DND-41 (cell line): ENCODE data around the gene NDOR1.
"Not testable (repeated sequence)": the region's sequence is repeated elsewhere in the genome, so short reads cannot be mapped to it uniquely, and the experiment has no call there.

Source experiments
- EZH2 ChIP-seq: IDR thresholded peaks from 3 replicates; pipeline ENCODE4 v1.6.1; 2012; ENCODE audit warnings: borderline replicate concordance, low read depth, mild to moderate bottlenecking, moderate library complexity, low read length, inconsistent platforms; ENCODE audit not compliant: severe bottlenecking
- TF ChIP-seq, protein P1 (sequence below): IDR thresholded peaks from 2 replicates; pipeline ENCODE4 v1.5.1; 2012; ENCODE audit warnings: borderline replicate concordance, low read length, moderate library complexity, mild to moderate bottlenecking; ENCODE audit not compliant: poor library complexity, severe bottlenecking; ENCODE audit errors: extremely low read depth

DNA sequence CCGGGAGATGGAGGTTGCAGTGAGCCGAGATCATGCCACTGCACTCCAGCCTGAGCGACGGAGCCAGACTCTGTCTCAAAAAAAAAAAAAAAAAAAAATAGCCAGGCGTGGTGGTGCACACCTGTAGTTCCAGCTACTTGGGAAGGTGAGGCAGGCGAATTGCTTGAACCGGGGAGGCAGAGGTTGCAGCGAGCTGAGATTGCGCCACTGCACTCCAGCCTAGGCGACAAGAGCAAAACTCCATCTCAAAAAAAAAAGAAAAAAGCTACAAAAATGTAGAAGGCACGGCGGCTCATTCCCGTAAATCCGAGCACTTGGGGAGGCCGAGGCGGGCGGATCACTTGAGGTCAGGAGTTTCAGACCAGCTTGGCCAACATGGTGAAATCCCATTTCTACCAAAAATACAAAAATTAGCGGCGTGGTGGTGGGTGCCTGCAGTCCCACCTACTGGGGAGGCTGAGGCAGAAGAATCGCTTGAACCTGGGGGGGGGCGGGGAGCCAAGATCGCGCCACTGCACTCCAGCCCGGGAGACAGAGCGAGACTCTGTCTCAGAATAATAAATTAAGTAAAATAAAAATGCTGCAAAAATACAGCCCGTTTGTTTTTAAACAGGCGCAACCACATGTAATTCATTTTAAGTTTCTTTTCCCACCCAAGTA, 34.2 kb downstream of the NDOR1 start:
- TF ChIP-seq, protein P1, sequence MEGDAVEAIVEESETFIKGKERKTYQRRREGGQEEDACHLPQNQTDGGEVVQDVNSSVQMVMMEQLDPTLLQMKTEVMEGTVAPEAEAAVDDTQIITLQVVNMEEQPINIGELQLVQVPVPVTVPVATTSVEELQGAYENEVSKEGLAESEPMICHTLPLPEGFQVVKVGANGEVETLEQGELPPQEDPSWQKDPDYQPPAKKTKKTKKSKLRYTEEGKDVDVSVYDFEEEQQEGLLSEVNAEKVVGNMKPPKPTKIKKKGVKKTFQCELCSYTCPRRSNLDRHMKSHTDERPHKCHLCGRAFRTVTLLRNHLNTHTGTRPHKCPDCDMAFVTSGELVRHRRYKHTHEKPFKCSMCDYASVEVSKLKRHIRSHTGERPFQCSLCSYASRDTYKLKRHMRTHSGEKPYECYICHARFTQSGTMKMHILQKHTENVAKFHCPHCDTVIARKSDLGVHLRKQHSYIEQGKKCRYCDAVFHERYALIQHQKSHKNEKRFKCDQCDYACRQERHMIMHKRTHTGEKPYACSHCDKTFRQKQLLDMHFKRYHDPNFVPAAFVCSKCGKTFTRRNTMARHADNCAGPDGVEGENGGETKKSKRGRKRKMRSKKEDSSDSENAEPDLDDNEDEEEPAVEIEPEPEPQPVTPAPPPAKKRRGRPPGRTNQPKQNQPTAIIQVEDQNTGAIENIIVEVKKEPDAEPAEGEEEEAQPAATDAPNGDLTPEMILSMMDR, result not testable (repeated sequence)
- not testable (repeated sequence) for TF ChIP-seq EZH2
